Stimulated activated CD4-positive, alpha-beta T cell treated with anti-CD3 and anti-CD28 coated beads, TNF-alpha, amount 100 ng/mL, for 24 hours (primary cell): ENCODE results near the gene OTUD5.

Source experiments
- DNase-seq, 3 experiments: peaks; one replicate each; pipeline ENCODE4 v3.0.0-alpha.2; 2020; ENCODE audit warnings: low read depth in 3 of 3

OTUD5 gene

DNA sequence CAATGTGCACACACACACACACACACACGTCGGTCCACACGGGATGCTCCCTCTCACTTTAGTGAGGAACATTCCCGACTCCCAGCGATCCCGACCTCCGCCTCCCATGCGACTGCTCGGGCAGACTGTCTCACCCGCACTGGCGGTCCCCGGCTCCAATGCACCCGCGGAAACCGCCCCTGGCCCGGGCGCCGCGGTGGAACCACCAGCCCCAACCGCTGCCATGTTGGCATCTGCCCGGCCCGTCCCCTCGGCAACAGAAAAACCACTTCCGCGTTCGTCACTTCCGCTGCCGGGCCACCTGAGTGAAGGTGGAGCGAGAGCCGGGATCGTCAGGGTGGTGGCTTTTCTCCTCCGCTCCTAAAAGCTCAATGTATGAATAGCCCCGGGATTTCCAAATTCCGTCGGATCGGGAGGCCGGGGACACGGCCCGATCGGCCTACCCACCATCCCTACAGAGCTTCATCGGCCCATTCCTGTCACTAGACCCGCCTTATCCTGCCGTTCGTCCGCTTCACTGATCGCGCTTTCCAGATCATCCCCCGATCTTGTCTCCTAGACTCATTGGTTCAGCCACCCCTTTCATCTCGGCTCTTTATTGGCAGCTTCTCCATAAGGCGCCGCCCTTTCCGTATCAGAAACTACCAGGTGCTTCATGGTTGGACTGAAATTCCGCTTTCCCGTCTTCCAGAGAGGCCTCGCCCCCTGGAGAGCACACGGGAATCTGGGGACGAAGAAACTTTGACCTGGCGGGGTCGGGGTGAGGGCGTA, 45.8 kb downstream of the OTUD5 start, which contains the start of gene SLC35A2:
SLC35A2 (minus strand) TSS at position 235 of the 771 bp plus-strand sequence; CDS start at position 225, 10 bp downstream.
- DNase-seq, result peak; percentile 73 to 86 (median 75)

DNA sequence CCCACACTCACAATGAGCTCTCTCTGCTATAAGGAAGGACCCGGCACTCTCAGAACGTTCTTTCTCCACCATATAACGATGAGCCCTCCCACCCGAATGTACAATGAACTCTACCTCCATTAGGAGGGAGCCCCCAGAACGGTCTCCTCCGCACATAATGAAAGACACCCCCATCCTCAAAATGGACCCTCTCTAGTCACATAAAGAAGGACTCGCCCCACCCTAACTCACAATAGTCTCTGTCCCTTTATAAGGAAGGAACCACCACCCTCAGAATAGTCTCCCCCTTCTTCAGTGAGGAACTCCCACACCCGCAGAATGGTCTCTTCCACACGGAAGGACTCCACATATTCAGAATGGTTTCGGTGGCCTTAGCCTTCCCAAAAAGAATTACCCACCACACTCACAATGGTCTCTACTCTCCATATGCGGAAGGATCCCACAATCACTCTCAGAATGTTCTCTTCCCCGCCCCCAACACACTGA, 46.4 kb downstream of the OTUD5 start:
- DNase-seq, result no peak

DNA sequence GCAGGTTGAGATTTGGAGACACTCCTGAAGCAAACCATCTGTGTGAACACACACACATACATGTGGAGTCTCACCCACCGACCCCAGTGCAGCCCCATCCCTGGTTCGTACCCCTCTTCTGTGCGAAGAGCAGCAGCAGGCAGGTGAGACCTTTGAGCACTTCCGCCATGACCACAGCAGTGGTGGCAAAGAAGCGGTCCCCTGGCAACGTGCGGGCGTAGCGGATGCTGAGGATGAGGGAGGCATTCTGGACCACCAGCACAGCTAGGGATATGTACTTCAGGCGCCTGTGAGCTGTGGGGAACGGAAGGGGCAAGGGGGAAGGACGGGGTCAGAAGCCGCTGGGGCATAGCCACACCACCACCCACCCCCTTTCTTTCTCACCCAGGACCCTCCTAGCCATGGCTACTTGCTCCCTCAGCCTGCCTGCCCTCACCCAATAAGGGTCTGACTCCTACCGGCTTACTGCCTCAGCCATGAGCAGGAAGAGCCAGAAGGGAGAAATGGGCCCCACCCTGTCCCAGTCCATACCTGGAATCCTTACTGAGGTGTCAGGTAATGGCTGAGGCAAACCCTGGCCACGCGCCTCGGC, 47.6 kb downstream of the OTUD5 start:
- no peak for DNase-seq

DNA sequence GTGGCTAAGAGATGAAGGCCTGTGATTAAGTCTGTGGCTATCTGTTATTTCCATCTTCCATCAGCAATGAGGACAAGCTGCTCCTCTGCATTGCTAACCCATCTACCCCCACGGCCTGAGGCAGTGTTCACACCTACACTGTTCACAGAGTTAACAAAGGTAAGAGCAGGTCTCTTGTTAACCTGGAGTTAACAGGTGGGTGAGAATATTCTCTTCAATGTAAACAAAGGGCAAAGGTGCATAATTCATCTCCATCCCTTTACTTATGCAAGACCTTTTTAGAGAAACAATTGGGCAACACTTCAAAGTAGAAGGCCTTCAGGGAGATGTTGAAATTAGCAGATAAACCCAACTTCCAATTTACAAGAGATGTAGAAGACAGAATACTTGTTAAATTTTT, 48.8 kb downstream of the OTUD5 start:
- no peak for DNase-seq

DNA sequence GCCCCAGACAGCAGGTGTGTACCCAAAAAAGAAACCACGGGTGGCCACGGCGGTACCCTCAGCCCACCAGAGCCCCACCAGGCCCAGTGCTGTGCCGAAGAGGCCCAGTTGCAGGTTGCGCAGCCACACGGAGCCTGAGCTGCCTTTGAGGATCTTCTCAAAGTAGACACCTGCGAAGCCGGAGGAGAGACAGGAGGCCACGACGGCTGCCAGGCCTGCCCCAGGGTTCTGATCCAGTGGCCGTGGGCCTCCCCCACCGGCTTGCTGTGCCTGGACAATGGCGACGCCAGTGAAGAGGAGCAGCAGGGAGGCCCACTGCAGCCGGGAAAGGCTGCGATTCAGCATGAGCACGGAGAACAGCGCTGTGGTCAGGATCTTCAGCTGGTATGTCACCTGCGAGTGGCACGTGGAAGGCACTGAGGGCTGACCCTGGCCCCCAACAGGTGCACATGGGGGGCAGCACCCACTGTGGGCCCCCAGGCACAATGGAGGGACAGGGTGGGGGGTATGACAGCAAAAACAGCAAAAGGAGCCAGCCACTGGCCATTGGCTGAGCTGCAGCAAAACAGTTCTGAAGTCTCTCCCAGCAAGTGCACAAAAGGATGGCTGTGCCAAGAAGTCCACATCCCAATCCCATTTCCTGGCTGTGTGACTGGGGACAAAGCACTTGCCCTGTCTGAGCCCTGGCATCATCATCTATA, 52.2 kb downstream of the OTUD5 start:
- DNase-seq, result no peak

DNA sequence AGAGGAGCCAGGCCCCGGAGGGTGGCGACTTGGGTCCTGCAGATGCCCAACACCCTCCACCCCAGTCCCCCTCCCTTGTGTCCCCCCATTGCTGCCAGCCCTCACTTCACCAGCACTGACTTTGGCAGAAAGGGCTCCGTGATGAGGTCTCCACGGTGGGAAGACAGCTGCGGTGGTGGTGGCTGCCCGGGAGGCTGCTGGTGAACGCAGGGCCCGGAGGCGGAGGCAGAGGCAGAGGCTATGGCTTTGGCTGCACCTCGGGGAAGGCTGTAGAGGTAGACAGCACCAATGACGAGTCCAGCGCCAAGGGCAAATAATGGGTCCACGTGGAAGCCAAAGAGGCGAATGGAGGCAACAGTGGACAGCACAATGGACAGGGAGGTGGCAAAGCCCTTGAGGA, 52.8 kb downstream of the OTUD5 start:
- DNase-seq, result no peak

DNA sequence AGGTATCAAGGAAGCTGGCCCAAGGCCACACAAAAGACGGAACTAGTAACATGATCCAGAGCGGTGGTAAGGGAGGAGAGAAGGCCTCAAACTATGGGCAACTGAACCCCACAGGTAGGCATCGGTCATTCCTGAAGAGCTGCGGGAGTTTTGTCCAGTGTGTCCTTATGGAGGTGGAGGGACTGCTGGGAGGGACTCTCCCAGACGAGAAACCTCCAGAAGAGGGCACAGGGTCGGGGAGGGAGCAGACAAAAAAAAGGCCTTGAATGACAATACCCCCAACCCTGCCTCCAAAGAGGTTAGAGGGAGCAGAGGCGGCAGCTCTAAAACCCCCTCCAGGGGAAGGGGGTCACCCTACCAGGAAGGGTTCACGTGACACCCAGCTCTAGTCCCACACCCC, 53.2 kb downstream of the OTUD5 start:
- DNase-seq, result no peak

DNA sequence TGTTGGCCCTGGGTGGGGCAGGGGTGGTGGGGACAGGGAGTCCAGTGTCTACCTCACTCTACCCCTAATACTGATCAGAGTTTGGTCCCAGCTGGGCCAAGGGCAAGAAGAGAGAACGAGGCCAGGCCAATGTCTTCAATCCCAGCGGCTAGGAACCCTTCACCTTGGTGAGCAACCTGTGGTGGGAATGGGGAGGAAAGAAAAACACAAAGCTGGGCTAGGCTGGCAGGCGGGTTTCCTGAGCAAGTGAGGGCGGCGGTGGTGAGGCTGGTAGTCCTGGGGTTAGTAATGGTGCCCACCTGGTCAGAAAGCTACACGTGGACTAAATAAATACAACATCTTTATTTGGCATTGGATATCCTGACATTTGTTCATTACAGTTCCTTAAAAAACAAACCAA, 54.1 kb downstream of the OTUD5 start:
- no peak for DNase-seq

DNA sequence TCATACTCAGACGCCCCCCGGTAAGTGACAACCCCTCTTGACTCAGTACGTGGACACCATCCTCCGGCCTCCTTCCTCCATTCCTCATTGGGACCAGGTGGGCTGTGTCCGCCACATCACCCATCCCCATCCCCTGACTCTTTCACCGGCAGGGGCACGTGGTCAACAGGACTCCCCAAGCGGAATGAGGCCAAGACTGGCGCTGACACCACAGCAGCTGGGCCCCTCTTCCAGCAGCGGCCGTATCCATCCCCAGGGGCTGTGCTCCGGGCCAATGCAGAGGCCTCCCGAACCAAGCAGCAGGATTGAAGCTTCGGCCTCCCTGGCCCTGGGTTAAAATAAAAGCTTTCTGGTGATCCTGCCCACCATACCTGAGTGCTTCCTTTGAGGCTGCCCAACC, 54.6 kb downstream of the OTUD5 start:
- DNase-seq, result no peak

DNA sequence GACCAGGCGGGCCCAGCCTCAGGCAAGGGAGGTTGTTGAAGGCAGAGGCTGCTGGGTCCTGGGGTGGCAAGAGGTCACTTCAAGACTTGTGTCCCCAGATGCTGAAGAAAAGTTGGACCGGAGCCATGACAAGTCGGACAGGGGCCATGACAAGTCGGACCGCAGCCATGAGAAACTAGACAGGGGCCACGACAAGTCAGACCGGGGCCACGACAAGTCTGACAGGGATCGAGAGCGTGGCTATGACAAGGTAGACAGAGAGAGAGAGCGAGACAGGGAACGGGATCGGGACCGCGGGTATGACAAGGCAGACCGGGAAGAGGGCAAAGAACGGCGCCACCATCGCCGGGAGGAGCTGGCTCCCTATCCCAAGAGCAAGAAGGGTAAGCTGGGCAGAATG, 55.3 kb downstream of the OTUD5 start:
- DNase-seq, result no peak

DNA sequence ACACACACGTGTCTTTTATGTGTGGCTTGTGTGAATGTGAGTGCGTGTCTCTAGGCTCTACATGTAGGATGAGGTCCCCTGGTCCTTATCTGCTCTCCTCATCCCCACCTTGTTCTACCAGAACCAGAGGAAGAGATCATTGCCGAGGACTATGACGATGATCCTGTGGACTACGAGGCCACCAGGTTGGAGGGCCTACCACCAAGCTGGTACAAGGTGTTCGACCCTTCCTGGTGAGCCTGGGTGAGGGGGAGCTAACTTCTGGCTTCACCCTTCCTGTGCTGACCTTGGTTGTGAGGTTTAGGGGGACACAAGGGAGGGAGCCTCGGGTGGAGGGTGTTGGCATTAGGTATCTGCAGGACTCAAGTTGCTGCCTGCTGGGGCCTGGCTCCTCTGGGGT, 56.3 kb downstream of the OTUD5 start:
- no peak for DNase-seq

DNA sequence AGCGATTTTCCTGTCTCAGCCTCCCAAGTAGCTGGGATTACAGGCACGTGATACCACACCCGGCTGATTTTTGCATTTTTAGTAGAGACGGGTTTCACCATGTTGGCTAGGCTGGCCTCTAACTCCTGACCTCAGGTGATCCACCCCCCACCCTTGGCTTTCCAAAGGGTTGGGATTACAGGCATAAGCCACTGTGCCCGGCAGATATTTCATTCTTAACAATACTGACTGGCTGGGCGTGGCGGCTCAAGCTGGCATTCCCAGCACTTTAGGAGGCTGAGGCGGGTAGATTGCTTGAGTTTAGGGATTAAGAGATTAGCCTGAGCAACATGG, 58.4 kb downstream of the OTUD5 start:
- no peak for DNase-seq

DNA sequence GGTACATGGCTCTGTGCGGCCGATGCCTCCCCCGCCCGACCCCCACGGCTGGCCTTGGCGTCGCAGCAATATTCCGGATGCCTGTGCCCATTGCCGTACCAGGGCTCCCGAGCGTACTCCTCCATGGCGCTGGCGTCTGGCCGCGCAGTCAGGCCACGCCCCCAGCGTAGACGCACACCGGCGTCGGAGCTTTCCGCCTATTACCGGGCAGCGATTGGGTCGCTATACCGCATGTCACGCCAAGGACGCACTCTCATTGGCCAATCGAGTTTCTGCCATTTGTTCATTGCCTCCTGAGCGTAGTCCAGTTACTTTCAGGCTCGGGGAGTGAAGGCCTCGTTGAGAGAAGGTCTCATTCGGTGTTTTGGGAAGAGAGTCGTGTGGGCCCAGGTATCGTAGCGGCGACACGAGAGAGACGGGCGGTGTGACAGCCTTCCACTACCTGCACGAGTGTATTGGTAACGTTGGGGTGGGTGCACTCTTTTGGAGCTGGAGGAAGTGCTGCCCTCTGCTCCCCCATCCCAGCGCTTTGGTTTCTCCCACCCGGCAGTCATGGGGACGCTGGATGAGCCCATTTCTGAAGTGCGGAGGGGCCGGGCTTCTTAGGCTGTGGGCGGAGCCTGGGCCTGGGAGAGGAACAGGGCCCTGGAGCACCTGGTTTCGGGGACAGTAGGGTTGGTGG, 59.6 kb downstream of the OTUD5 start, which contains the start of the genes PQBP1 and TIMM17B:
PQBP1 (plus strand) TSS at position 306 of the 682 bp plus-strand sequence. CDS start 580 bp downstream, outside the sequence.
TIMM17B (minus strand) TSS at position 144 of the 682 bp plus-strand sequence; CDS start at position 125, 19 bp downstream.
- DNase-seq, result peak; percentile 72 to 84 (median 76)

DNA sequence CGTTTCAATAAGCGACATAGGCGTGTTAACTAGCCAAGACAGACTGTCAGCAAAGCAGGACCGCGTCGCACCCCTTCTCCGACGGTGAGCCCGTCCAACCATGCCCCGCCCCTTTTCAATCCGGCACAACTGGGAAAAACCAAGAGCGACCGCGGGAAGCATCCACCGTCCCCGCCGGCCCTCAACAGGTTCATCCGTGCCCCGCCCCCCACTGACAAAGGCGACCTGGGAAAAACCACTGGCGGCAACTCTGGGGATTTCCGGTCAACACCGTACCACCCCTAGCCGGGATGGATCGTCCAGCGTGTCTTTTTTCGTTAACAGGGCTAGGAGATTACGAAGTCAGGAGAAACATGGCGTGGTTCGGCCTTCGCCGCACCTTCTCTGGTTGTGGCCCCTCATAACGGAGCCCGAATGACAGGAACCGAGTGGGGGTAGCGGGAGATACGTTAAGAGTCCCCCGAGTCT, 60.2 kb downstream of the OTUD5 start:
- peak in 2 of 3 experiments; percentile 54 to 61 for DNase-seq

DNA sequence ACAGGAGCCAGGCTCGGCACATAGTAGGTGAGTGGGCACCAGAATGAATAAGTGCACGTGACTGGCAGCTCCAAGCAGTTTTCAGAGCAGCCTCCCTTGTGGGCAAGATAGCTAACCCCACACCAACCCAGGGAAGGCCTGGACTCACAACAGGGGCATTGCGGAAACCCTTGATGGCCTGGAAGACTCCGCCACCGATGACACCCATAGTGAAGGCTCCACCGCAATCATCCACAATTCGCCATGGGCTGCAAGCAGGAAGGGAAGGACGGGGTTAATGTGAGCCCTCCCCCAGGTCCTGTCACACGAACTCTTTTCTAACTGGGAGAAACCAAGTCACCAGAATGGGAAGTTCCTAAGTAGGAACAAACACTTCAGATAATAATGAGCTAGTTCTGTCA, 60.8 kb downstream of the OTUD5 start:
- no peak for DNase-seq

DNA sequence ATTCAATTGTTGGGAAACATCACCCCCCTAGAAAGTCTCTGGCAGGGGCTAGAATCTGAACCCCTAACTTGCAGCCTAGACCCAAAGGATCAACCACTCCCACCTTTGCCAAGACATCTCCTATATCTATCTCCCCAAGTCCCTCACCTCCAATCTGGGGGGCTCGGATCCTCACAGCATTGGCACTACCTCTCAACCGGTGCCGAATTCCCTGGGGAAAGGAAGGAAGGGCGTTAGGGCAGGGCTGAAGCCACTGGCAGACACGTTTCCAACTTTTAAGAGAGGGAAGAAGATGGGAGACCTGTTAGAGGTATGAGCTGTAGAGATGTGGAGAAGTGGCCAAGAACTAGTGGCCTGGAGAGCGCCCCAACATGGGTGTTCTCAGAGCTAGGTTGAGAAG, 62.5 kb downstream of the OTUD5 start:
- no peak for DNase-seq

DNA sequence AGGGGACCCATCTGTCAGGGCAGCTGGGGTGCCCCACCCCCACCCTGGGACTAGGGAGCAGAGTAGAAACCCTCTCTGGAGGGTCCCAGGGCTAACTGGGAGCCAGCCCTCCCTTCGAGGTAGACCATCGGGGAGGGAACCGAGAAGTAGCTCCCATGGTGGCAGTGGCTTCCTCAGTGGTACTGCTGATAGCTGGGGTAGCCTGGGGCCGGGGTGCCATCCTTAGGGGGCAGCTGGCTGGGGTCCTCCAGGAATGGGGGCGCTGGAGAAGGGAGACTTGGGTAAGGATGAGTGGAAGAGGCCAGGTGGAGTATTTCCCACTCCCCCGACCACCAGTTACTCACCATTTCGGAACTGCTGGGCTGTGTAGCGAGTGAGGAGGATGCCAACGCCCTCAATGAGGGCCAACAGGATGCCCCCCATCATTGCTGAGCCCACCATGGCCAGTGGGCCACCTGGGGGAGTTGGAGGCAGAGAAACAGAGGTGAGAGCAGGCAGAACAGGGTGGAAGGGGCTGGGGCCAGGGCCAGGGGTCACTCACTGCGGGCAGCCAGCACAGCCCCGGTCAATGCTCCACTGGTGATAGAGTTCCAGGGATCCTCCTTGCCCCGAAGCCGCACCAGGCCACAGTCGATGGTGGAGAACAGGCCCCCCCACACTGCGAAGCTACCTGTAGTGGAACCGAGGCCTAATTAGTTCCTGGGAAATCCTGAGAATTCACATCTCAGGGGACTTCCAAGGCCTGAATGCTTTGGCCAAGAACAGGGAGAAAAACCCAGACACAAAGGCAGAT, 63.7 kb downstream of the OTUD5 start:
- no peak for DNase-seq

DNA sequence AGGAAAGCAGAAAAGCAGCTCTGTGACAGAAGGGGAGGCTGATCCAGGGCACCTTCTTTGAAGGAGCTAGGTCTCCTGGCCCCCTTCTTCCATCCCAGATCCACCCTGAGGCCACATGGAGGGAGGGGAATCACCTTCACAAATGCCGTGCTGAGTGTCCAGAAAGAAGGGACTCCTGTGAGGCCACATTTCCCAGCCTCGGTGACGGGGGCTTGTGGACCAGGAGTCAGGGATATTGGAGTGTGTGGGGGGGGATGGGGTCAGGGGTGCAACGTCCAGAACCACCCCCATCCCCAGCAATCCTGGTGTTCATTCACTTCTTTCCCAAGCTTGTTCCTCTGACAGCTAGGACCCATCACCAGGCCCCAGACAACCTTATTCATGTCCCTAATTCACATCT, 64.5 kb downstream of the OTUD5 start:
- DNase-seq, result no peak

DNA sequence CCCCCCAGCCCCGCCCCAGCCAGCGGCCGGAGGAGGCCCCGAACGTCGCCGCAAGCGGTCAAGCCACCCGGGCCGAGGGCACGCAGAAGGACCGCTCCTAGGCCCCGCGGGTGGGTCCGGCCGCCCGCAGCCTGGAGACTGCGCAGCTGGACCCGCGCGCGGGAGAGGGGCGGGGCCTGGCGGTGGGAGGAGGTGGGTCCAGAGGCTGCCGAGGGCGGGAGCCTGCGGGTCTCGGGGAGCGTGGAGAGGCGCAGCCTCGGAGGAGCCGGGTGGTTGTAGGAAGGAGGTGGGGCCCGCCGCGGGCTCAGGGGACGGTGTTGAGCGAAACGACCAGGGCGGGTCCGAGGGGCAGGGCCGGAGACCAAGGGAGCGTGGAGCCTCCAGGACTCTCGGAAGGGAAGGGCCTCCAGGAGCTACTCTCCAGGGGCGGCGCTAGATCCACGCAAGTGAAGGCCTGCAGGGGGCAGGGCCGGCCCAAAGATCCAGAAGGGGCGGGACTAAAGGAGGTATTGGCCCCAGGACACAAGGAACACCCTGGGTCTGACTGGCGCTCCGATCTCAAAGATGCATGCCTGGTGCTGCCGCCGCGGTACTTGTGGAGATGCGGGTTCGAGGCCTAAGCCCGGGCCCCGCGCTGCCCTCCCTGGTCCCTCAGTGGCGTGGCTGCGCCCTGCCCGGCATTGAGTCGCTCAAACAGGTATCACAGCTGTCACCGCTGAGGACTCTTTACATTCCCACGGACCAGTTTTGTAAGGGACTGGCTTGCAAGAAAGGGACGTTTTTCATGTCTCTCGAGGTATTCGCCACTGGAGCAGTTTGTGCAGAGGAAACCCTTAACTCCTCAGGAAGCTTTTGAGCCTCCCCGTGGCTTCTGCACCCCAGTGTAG, 65.8 kb downstream of the OTUD5 start:
- DNase-seq, result peak; percentile 40 to 75 (median 49)

DNA sequence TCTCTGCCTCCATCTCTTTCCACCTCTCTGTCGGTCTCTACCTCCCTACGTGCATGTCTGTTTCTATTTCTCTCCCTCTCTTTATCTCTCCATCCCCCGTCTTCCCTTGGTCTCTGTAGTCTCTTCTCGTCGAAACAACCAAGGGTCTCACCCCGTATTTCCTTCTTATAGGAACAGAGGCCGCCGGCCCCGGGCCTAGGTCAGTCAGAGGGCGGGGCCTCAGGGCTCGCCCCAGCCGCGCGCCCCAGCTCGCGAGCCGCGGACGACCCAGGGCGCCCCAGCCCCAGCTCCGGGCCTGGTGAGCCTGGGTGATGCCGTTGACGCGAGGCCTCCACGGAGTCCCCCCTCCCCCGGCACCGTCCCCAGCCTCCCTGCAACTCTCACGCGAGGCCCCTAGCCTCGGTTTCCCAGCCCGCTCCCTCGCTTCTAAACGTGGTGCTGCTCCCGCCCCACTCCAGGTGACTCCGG, 66.4 kb downstream of the OTUD5 start:
- DNase-seq, result peak in 1 of 3 experiments; percentile 13
